Measurements from ENCODE around the gene PKNOX1. TPM values are rescaled to one million over a fixed set of nuclear protein-coding genes. Genes with fewer than 3 reads are reported as not detected.

Gene PKNOX1
- total RNA-seq, 4 donors from 2014 or later = 7.4 to 28.1 (median 14.1) TPM

DNA sequence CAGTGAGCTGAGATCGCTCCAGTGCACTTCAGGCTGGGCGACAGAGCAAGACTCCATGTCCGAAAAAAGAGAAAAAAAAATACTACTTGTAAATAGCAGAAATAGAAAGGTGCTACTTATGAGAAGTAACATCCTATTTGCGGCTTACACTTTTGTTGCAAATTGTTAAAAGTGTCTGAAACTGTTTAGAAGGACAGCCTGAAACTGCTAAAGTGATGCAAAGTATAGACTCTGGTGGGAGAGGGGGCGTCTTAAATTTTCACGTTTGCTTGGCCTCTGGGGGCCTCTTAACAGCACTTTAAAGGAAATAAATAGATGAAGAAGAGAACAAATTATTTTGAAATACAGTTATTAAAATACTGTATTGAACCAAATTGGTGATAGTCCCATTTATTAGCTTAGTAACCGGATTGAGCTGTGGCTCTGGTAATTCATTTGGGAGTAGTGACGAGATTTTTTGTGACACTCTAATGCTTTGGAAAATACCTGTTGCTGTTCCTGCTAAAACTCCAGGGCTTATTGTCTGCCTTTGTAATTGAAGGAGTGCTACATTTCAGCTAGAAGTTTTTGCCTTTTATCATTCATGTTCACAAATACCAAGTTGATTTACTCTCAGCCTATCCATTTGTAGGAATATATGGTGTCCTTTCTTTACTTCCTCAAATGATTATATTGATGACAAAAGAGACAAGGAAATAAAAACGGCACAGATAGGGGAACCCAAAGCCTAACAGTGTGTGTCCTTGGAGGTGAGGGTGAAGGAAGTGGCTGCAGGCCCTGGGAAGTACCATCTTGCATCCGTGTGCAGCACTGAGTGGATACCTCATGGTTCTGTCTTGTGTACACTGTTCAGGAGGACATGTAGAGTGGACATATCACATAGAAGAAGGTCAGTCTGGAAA lies 6.2 kb downstream of the PKNOX1 start:
- Histone ChIP-seq H3K4me1 (peaks cover 0 to 8% (median 2%) of the 10 kb centered on the region in 4 donors), H3K27ac (no peak overlapping the region)

DNA sequence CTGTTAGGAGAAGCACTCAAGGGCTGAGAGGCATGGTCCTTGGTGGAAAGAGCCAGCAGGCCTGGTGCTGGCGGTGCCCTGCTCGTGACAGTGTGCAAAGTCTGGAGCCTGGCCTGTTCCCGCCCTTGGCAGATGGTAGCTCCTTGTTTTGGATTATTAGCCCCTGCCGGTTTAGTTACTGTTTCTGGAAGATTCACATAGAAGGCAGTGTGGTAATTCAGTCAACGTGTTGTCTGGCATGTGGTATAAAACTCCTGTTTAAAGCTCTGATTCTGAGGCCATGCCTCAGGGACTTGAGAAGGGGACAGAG lies 6.8 kb downstream of the PKNOX1 start:
- Histone ChIP-seq H3K4me3 (no peak overlapping the region), H3K9me3 (no peaks in the 10 kb centered on the region), H3K27me3 (no peaks in the 10 kb centered on the region), H3K4me1 (peaks cover 0 to 1% (median 0%) of the 10 kb centered on the region in 4 donors), H3K27ac (no peak overlapping the region), H3K36me3 (no peaks in the 10 kb centered on the region)
- no peak for TF ChIP-seq POLR2A (IDR thresholded peaks at IDR 0.05)
- no peak for DNase-seq

More for the DNA sequence above, 6.2 kb downstream of the PKNOX1 start:
- Histone ChIP-seq H3K36me3 (no peaks in the 10 kb centered on the region), H3K9me3 (no peaks in the 10 kb centered on the region), H3K27me3 (no peaks in the 10 kb centered on the region), H3K4me3 (no peak overlapping the region)
- TF ChIP-seq, protein P1, sequence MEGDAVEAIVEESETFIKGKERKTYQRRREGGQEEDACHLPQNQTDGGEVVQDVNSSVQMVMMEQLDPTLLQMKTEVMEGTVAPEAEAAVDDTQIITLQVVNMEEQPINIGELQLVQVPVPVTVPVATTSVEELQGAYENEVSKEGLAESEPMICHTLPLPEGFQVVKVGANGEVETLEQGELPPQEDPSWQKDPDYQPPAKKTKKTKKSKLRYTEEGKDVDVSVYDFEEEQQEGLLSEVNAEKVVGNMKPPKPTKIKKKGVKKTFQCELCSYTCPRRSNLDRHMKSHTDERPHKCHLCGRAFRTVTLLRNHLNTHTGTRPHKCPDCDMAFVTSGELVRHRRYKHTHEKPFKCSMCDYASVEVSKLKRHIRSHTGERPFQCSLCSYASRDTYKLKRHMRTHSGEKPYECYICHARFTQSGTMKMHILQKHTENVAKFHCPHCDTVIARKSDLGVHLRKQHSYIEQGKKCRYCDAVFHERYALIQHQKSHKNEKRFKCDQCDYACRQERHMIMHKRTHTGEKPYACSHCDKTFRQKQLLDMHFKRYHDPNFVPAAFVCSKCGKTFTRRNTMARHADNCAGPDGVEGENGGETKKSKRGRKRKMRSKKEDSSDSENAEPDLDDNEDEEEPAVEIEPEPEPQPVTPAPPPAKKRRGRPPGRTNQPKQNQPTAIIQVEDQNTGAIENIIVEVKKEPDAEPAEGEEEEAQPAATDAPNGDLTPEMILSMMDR (IDR thresholded peaks at IDR 0.05) = no peak
- TF ChIP-seq POLR2A (IDR thresholded peaks at IDR 0.05) = no peak
- no peak for DNase-seq

DNA sequence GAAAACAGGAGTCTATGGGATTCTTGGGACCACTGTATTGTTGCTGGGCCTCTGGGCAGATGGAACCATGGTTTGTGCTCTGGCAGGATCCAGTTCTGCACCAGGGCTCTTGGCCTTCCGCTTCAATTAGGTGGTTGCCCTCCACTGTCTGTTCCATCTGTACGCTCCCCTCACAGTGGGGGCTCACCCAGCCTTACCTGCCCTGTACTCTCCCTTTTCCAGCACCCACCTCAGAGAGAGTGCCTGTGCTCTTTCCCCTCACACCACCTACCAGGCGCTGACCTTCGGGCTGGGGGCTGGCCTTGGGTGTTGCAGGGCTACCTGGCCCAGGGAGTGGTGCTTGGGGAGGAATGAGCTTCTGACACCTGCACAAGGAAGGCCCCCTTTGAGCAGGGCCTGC lies 7.5 kb downstream of the PKNOX1 start:
- H3K27ac ChIP-seq = no peak overlapping the region
- DNase-seq = no peak
- no peaks in the 10 kb centered on the region for H3K4me1 ChIP-seq
- no peaks in the 10 kb centered on the region for H3K36me3 ChIP-seq
- H3K4me3 ChIP-seq = no peak overlapping the region
- TF ChIP-seq, protein P1 (IDR thresholded peaks at IDR 0.05) = no peak
- H3K9me3 ChIP-seq = no peaks in the 10 kb centered on the region
- H3K27me3 ChIP-seq = no peaks in the 10 kb centered on the region

DNA sequence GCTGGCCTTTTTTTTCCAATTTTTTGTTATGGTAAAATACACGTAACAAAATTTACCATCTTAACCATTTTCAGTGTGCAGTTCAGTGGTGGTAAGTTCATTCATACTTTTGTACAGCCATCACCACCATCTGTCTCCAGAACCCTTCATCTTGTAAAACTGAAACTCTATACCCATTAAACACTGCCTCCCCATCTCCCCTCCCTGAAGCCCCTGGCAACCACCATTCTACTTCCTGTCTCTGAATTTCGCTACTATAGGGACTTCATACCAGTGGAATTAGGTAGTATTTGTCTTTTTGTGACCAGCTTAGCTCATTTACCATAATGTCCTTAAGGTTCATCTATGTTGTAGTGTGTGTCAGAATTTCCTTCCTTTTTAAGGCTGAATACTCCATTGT lies 8.7 kb downstream of the PKNOX1 start:
- no peak overlapping the region for H3K27ac ChIP-seq
- H3K4me3 ChIP-seq = no peak overlapping the region
- no peak for DNase-seq
- H3K27me3 ChIP-seq = no peaks in the 10 kb centered on the region
- no peaks in the 10 kb centered on the region for H3K4me1 ChIP-seq
- H3K36me3 ChIP-seq = no peaks in the 10 kb centered on the region
- H3K9me3 ChIP-seq = no peaks in the 10 kb centered on the region
- TF ChIP-seq POLR2A (IDR thresholded peaks at IDR 0.05) = no peak
- TF ChIP-seq, protein P1 (IDR thresholded peaks at IDR 0.05) = no peak

DNA sequence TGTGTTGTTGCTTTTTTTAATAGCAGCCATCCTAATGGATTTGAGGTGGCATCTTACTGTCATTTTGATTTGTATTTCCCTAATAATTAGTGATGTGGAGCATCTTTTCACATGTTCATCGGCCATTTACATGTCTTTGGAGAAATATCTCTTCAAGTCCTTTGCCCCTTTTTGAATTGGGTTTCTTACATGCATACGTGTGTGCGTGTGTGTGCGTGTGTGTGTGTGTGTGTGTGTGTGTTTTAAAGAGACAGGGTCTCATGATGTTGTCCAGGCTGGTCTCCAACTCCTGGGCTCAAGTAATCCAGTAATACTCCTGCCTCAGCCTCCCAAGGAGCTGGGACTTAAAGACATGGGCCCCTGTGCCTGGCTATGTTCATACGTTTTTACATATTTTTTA lies 9.5 kb downstream of the PKNOX1 start:
- Histone ChIP-seq H3K4me1 (no peaks in the 10 kb centered on the region), H3K9me3 (no peaks in the 10 kb centered on the region), H3K36me3 (no peaks in the 10 kb centered on the region), H3K27ac (no peak overlapping the region), H3K27me3 (no peaks in the 10 kb centered on the region), H3K4me3 (no peak overlapping the region)
- DNase-seq = no peak
- TF ChIP-seq, protein P1 (IDR thresholded peaks at IDR 0.05) = no peak
- no peak for TF ChIP-seq POLR2A (IDR thresholded peaks at IDR 0.05)

DNA sequence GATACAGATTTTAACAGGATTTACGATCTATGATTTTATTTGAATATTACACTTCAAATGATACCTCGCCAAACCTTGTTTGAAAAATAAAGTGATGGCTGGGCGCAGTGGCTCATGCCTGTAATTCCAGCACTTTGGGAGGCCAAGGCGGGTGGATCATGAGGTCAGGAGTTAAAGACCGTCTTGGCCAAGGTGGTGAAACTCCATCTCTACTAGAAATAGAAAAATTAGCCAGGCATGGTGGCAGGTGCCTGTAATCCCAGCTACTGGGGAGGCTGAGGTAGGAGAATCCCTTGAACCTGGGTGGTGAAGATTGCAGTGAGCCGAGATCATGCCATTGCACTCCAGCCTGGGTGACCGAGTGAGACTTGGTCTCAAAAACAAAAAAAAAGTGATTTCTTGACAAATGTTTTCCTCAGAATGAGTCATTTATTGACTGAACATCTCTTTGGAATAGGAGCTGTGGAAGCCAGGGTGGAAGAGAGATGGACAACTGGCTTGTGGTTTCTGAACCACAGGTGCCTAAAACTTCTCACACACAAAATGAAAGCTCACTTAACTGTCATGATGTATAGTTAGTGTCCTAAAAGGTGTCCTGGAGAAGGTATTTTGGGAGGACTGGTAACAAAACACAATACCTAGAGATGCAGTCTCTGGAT lies 11.9 kb downstream of the PKNOX1 start:
- Histone ChIP-seq H3K4me3 (no peak overlapping the region), H3K4me1 (no peaks in the 10 kb centered on the region), H3K36me3 (no peaks in the 10 kb centered on the region), H3K9me3 (no peaks in the 10 kb centered on the region), H3K27ac (no peak overlapping the region), H3K27me3 (no peaks in the 10 kb centered on the region)
- TF ChIP-seq, protein P1 (IDR thresholded peaks at IDR 0.05) = no peak
- TF ChIP-seq POLR2A (IDR thresholded peaks at IDR 0.05) = no peak
- DNase-seq = no peak

Data from Peyer's patch (tissue), 4 donors.